Progenitor cell of endocrine pancreas (in vitro differentiated cells): Measurements from ENCODE around the gene HOMEZ. TPM values are rescaled to one million over a fixed set of nuclear protein-coding genes. Genes with fewer than 3 reads are reported as not detected.

Experiments
- DNase-seq: peaks from one replicate; pipeline ENCODE4 v3.0.0; 2021; ENCODE audit warnings: low spot score; ENCODE audit not compliant: unreplicated experiment
- H3K27ac Mint-ChIP-seq: 2 replicates; pipeline ENCODE4 v1.8.0; 2021; ENCODE audit warnings: mild to moderate bottlenecking, moderate library complexity, mixed read lengths
- H3K27me3 Mint-ChIP-seq: 2 replicates; pipeline ENCODE4 v1.8.0; 2021; ENCODE audit warnings: mixed read lengths
- H3K36me3 Mint-ChIP-seq: 2 replicates; pipeline ENCODE4 v1.8.0; 2022; ENCODE audit warnings: mixed read lengths; ENCODE audit not compliant: insufficient read depth
- H3K4me1 Mint-ChIP-seq: 2 replicates; pipeline ENCODE4 v1.8.0; 2021; ENCODE audit warnings: low read depth, mixed read lengths
- H3K4me3 Mint-ChIP-seq: 2 replicates; pipeline ENCODE4 v1.8.0; 2021; ENCODE audit warnings: low read depth, mild to moderate bottlenecking, moderate library complexity, mixed read lengths
- H3K9me3 Mint-ChIP-seq: 2 replicates; pipeline ENCODE4 v1.8.0; 2021; ENCODE audit warnings: low read depth, mixed read lengths
- CTCF ChIP-seq: fragments of 200-600 bp; sonication (generic); IDR thresholded peaks from one replicate; pipeline ENCODE4 v1.5.0; 2021; ENCODE audit warnings: antibody characterized with exemption, mild to moderate bottlenecking; ENCODE audit not compliant: unreplicated experiment
- total RNA-seq: library from RNA; stranded (reverse); gene quantifications from 2 replicates; pipeline ENCODE4 v1.2.1, GENCODE V29; 2021

Gene HOMEZ
- total RNA-seq, 1 donor from 2014 or later: 21.1 TPM

GRCh38 chr14:23310546-23310945, 24.6 kb upstream of the HOMEZ start:
- Mint-ChIP-seq H3K36me3 (peaks cover 6% of the 10 kb centered on the region), H3K4me3 (no peak overlapping the region), H3K9me3 (no peaks in the 10 kb centered on the region), H3K4me1 (peaks cover 21% of the 10 kb centered on the region), H3K27me3 (no peaks in the 10 kb centered on the region), H3K27ac (no peak overlapping the region)
- no peak for TF ChIP-seq CTCF
- no peak for DNase-seq

DNA sequence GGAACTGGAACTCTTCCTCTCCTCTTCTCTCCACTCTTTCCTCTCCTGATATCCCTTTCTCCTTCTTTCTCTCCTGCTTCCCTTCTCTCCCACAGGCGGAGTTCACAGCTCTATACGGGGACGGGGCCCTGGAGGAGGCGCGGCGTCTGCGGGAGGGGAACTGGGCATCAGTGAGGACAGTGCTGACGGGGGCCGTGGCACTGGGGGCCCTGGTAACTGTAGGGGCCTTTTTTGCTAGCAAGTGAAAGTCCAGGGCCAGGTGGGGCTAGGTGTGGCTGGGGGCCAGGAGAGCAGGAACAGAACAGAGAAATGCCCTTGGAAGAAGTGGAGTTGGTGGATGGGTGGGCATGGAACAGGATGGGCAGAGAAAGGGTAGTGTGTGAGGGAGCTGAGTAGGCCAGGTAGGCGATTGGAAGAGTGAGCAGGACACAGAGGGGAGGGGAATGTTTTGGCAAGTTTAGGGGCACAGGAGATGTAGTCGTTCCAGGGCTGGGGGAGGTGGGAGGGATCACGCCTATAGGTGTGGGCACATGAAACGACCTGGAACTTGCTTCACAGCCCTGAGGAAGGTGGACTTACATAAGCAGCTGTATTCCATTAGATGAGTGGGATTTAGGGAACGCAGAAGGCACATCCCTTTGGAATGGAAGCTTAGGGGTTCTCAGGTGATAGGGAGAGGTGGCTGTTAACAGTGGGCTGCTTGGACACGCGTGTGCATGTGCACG, 23.0 kb upstream of the HOMEZ start:
- Mint-ChIP-seq H3K36me3 (peaks cover 4% of the 10 kb centered on the region), H3K27ac (no peak overlapping the region), H3K4me3 (peak overlapping the region; percentile 37), H3K9me3 (no peaks in the 10 kb centered on the region), H3K4me1 (peaks cover 21% of the 10 kb centered on the region), H3K27me3 (no peaks in the 10 kb centered on the region)
- TF ChIP-seq CTCF: no peak
- DNase-seq: no peak

- Mint-ChIP-seq H3K27ac (peak overlapping the region; percentile 98), H3K36me3 (peaks cover 4% of the 10 kb centered on the region)
These were observed 22.0 kb upstream of the HOMEZ start for GRCh38 chr14:23307687-23308644.

DNA sequence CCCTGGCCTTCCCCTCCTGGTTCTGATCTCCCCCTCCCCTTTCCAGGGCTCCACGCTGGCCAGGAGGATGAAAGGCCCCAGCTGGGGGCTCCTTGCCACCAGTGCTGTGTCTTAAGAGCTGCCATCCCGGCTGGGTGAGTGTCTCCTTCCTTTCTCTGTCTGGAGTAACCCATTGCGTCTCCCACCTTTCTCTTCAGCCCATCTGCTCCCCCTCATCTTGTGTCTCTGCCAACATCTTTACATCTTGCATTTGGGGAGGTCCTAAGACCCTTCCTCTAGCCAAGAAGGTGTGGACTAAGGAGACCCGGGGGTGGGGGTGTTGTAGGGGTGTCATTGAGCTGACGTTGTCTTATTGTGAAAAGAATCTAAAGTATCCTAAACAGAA, 21.2 kb upstream of the HOMEZ start:
- no peaks in the 10 kb centered on the region for H3K36me3 Mint-ChIP-seq
- TF ChIP-seq CTCF: no peak
- H3K4me3 Mint-ChIP-seq: peak overlapping the region; percentile 94
- no peaks in the 10 kb centered on the region for H3K9me3 Mint-ChIP-seq
- H3K27ac Mint-ChIP-seq: peak overlapping the region; percentile 98
- H3K27me3 Mint-ChIP-seq: no peaks in the 10 kb centered on the region
- no peak for DNase-seq
- H3K4me1 Mint-ChIP-seq: peaks cover 23% of the 10 kb centered on the region

More at GRCh38 chr14:23307687-23308644, 22.0 kb upstream of the HOMEZ start:
- Mint-ChIP-seq H3K4me1 (peaks cover 21% of the 10 kb centered on the region), H3K4me3 (peak overlapping the region; percentile 94), H3K27me3 (no peaks in the 10 kb centered on the region), H3K9me3 (no peaks in the 10 kb centered on the region)
- no peak for DNase-seq
- no peak for TF ChIP-seq CTCF

GRCh38 chr14:23306412-23307145, 20.6 kb upstream of the HOMEZ start, which contains the start of gene BCL2L2:
Gene BCL2L2, plus strand, starts transcription at chr14:23306833. Its CDS starts 935 bp downstream, at chr14:23307768.
- Mint-ChIP-seq H3K27me3 (no peaks in the 10 kb centered on the region), H3K4me3 (peak within 1 kb of the TSS; percentile 94), H3K4me1 (peaks cover 23% of the 10 kb centered on the region), H3K9me3 (no peaks in the 10 kb centered on the region), H3K36me3 (no peaks in the 10 kb centered on the region), H3K27ac (peak within 1 kb of the TSS; percentile 98)
- DNase-seq: peak; percentile 80
- no peak for TF ChIP-seq CTCF
